GM18519 (cell line): ENCODE data around the gene GTF2F2.
"Not testable (repeated sequence)": the region's sequence is repeated elsewhere in the genome, so short reads cannot be mapped to it uniquely, and the experiment has no call there.

ENCODE experiments used
- ATAC-seq: cut with Tn5 transposase; IDR thresholded peaks from one replicate; pipeline ENCODE4 v1.9.1; 2021; ENCODE audit warnings: mild to moderate bottlenecking, moderate library complexity; ENCODE audit not compliant: unreplicated experiment, low FRiP score

GTF2F2 gene

GRCh38 chr13:45297456-45298205 is 177.3 kb downstream of the GTF2F2 start:
- ATAC-seq = no peak

GRCh38 chr13:45298206-45298505 is 177.8 kb downstream of the GTF2F2 start:
- ATAC-seq = no peak

- ATAC-seq = not testable (repeated sequence)
Measured at GRCh38 chr13:45298550-45298949, 178.2 kb downstream of the GTF2F2 start.

GRCh38 chr13:45299194-45299593 is 178.9 kb downstream of the GTF2F2 start:
- no peak for ATAC-seq

GRCh38 chr13:45300190-45300985 is 180.1 kb downstream of the GTF2F2 start:
- ATAC-seq = no peak

GRCh38 chr13:45301263-45301662 is 181.0 kb downstream of the GTF2F2 start:
- no peak for ATAC-seq

- no peak for ATAC-seq
Measured at GRCh38 chr13:45302507-45302906, 182.2 kb downstream of the GTF2F2 start.

GRCh38 chr13:45303026-45303425 is 182.7 kb downstream of the GTF2F2 start:
- no peak for ATAC-seq

- ATAC-seq = no peak
Measured at GRCh38 chr13:45303866-45304265, 183.6 kb downstream of the GTF2F2 start.

GRCh38 chr13:45305079-45305478 is 184.8 kb downstream of the GTF2F2 start:
- ATAC-seq = no peak

- ATAC-seq = no peak
Measured at GRCh38 chr13:45306966-45307365, 186.7 kb downstream of the GTF2F2 start.

GRCh38 chr13:45310341-45311131 is 190.2 kb downstream of the GTF2F2 start:
- ATAC-seq = no peak

- no peak for ATAC-seq
Measured at GRCh38 chr13:45314822-45315221, 194.5 kb downstream of the GTF2F2 start.

GRCh38 chr13:45315520-45316167 is 195.3 kb downstream of the GTF2F2 start:
- no peak for ATAC-seq

- ATAC-seq = no peak
Measured at GRCh38 chr13:45316338-45316737, 196.0 kb downstream of the GTF2F2 start.

- ATAC-seq = no peak
Measured at GRCh38 chr13:45316996-45317395, 196.7 kb downstream of the GTF2F2 start.

- no peak for ATAC-seq
Measured at GRCh38 chr13:45320876-45321629, 200.7 kb downstream of the GTF2F2 start.

- no peak for ATAC-seq
Measured at GRCh38 chr13:45325806-45326205, 205.5 kb downstream of the GTF2F2 start.

- no peak for ATAC-seq
Measured at GRCh38 chr13:45327253-45327955, 207.1 kb downstream of the GTF2F2 start.
